Measurements from ENCODE around the gene CASP7.
A peak's percentile ranks its signal among the peaks of the same experiment; 100 is the strongest.

CASP7 gene

DNA sequence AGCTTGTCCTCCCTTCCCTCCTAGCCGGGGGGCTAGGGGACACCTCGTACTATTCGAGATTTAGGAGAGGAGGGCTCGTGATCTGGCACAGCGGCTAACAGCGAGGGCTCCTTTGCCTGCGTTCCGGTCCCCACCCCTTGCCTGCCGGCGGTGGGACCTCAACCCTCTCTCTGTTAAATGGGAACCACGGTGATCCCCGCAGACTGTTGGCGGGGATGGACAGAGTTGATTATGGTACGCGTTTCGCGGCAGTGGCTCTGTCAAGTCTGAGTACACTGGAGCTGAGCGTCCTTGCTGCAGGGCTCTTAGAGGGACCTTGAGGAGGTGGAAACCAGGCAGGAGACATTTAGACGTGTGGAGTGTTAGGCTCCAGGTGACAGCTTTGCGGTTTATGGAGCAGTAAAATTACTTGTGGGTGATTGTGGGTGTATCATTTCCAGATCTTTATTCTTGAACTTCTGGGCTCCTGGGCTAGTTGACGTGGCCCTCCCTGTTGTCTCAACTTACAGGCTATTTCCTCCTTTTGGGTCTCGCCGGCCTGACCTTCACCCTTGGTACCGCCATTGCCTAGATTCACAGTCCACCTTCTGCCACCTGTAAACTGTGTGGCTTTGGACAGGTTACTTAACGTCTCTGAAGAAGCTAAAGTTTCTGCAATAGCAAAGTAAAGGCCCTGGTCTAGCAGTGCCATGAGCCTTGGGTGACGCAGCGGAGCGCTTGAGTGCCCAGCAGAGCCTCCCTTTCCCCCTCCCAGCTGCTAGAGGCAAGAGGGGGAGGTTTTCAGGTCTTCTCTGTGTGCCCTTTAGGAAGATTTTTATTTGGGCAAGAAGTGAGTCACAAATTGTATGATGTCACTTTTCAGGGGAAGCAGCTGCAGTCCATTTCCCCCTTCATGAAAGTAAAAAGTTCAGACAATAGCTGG is 739 bp downstream of the CASP7 start:
- no peaks in the 10 kb centered on the region for H3K27me3 ChIP-seq
- H3K4me1 ChIP-seq = no peaks in the 10 kb centered on the region
- no peaks in the 10 kb centered on the region for H3K9me3 ChIP-seq
- DNase-seq = peak; percentile 19
- peak overlapping the region; percentile 89 for H3K4me3 ChIP-seq (ENCODE audit: low read depth, low read length)
- H3K36me3 ChIP-seq = no peaks in the 10 kb centered on the region
- TF ChIP-seq, protein P1, sequence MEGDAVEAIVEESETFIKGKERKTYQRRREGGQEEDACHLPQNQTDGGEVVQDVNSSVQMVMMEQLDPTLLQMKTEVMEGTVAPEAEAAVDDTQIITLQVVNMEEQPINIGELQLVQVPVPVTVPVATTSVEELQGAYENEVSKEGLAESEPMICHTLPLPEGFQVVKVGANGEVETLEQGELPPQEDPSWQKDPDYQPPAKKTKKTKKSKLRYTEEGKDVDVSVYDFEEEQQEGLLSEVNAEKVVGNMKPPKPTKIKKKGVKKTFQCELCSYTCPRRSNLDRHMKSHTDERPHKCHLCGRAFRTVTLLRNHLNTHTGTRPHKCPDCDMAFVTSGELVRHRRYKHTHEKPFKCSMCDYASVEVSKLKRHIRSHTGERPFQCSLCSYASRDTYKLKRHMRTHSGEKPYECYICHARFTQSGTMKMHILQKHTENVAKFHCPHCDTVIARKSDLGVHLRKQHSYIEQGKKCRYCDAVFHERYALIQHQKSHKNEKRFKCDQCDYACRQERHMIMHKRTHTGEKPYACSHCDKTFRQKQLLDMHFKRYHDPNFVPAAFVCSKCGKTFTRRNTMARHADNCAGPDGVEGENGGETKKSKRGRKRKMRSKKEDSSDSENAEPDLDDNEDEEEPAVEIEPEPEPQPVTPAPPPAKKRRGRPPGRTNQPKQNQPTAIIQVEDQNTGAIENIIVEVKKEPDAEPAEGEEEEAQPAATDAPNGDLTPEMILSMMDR (IDR thresholded peaks at IDR 0.05; ENCODE audit: low read depth, low read length) = no peak

DNA sequence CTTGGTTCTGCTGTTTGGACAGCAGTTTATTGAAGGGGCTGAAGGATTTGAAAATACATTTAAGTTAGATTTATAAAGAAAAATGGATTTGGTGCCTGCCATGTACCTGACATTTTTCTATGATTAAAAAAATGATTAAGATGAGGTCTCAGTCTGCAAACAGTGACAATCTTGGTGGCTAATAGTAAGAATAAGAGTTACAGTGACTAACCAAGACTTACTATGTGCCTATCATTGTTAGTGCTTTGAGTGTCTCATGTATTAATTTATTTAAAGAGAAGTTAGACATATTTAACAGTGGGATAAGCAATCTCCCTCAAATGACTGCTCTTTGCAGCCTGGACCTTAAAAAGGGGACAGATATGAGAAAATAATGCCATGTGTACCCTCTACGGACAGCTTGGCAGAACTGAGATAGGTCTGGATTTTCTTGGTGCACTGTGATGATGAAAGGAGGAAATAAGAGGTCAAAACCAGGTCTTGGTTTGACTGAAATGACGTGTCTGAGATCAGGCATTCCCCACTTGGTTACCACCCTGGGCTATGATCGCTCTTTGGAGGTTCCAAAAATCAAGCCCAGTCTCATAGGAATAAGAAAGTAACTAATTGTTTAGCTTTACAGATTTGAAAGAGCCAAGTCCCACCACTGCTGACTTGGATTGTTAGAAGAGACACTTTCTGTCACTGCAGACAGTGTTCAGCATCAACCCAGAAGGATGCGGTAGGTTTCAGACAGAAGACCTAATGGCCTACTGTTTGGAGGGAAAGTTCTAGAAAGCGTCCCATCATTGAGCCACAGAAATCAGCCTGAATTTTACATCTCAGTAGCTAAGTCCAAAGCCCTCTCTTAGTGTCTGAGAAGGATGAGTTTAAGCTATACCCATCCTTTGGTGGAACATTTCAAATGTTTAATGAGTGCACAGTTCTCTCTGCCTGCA is 2.1 kb downstream of the CASP7 start:
- Histone ChIP-seq H3K36me3 (no peaks in the 10 kb centered on the region), H3K4me3 (ENCODE audit: low read depth, low read length) (no peak overlapping the region), H3K27me3 (no peaks in the 10 kb centered on the region), H3K4me1 (no peaks in the 10 kb centered on the region), H3K9me3 (no peaks in the 10 kb centered on the region; the same call in 1 of the 2 replicates)
- no peak for DNase-seq
- TF ChIP-seq, protein P1 (IDR thresholded peaks at IDR 0.05; ENCODE audit: low read depth, low read length) = no peak

DNA sequence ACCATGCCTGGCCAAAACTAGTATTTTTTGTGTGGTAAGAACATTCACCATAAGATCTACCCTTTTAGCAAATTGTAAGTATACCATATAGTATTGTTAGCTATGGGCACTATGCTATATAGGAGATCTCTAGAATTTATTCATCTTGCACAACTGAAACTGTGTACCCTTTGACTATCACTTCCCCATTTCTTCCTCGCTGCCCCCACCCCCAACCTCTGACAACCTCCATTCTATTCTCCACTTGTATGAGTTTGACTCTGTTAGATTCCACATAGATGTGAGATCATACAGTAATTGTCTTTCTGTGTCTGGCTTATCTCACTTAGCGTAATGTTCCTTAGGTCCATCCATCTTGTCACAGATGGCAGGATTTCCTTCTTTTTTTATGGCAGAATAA is 3.6 kb downstream of the CASP7 start:
- Histone ChIP-seq H3K9me3 (no peaks in the 10 kb centered on the region; the same call in 1 of the 2 replicates), H3K36me3 (no peaks in the 10 kb centered on the region), H3K4me3 (ENCODE audit: low read depth, low read length) (no peak overlapping the region), H3K27me3 (no peaks in the 10 kb centered on the region), H3K4me1 (no peaks in the 10 kb centered on the region)
- no peak for DNase-seq
- TF ChIP-seq, protein P1 (IDR thresholded peaks at IDR 0.05; ENCODE audit: low read depth, low read length) = no peak

DNA sequence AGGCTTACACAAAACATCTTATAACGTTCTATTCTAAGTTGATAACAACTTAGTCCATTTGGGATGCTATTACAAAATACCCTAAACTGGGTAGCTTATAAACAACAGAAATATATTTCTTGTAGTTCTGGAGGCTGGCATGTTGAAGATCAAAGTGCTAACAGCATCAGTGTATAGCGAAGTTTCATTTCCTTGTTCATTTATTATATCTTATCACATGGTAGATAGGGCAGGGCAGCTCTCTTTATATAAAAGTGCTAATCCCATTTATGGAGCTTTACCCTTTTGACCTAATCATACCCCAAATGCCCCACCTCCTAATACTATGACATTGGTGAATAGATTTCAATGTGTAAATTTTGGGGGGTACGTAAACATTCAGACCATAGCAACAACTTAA is 6.3 kb downstream of the CASP7 start:
- Histone ChIP-seq H3K36me3 (no peaks in the 10 kb centered on the region), H3K27me3 (no peaks in the 10 kb centered on the region), H3K9me3 (no peaks in the 10 kb centered on the region; the same call in 1 of the 2 replicates), H3K4me1 (no peaks in the 10 kb centered on the region), H3K4me3 (ENCODE audit: low read depth, low read length) (no peak overlapping the region)
- DNase-seq = no peak
- TF ChIP-seq, protein P1 (IDR thresholded peaks at IDR 0.05; ENCODE audit: low read depth, low read length) = no peak

DNA sequence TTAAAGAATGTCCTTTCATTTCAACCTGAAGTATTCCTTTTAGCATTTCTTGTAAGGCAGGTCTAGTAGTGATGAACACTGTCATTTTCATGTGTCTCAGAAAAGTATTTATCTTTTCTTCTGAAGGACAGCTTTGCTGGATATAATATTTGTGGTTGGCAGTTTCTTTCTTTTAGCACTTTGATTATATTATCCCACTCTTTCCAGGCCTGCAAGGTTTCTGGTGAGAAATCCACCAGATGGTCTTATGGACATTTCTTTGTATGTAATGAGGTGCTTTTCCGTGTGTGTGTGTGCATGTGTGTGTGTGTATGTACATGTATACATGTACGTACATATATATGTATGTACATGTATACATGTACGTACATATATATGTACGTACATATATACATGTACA is 7.3 kb downstream of the CASP7 start:
- TF ChIP-seq, protein P1 (IDR thresholded peaks at IDR 0.05; ENCODE audit: low read depth, low read length) = no peak
- Histone ChIP-seq H3K4me1 (no peaks in the 10 kb centered on the region), H3K9me3 (no peaks in the 10 kb centered on the region; the same call in 1 of the 2 replicates), H3K27me3 (no peaks in the 10 kb centered on the region), H3K36me3 (no peaks in the 10 kb centered on the region), H3K4me3 (ENCODE audit: low read depth, low read length) (no peak overlapping the region)
- no peak for DNase-seq
